HCT116 (cell line): ENCODE measurements around the gene FRAS1. TPM values are rescaled to one million over a fixed set of nuclear protein-coding genes. Genes with fewer than 3 reads are reported as not detected.

Source experiments
- ATAC-seq: fragments of 200-7000 bp; cut with Tn5 transposase; 2 replicates; pipeline ENCODE4 v1.9.1; 2020; ENCODE audit warnings: mild to moderate bottlenecking, moderate library complexity
- BruUV-seq: library from RNA; stranded (reverse); fragments of 400-500 nt; replicated peaks from 2 replicates; lab custom pipeline; 2021; lab: Mats Ljungman, UMichigan
- CTCF ChIA-PET: fragments of 300-600 bp; sonication (Branson Sonifier 250); formaldehyde crosslinking; loops from one replicate; lab custom pipeline; 2021; ENCODE audit warnings: antibody characterized with exemption; lab: Charles Lee
- POLR2A ChIA-PET: fragments of 300-600, 350-600 bp; sonication (Branson Sonifier 250); formaldehyde crosslinking; loops from one replicate; lab custom pipeline; 2021; ENCODE audit warnings: antibody characterized with exemption; lab: Charles Lee
- RAD21 ChIA-PET, 2 experiments: fragments of 300-600 bp; sonication (Branson Sonifier 250); formaldehyde crosslinking; loops; one replicate each; lab custom pipeline; 2023; ENCODE audit warnings: low total read pairs in 2 of 2; ENCODE audit not compliant: uncharacterized antibody in 2 of 2, unreplicated experiment in 2 of 2, low non-redundant PET in 1 of 2; lab: Charles Lee
- DNase-seq: peaks from one replicate; pipeline ENCODE4 v3.0.0-alpha.2; 2010; ENCODE audit warnings: low read depth, low spot score
- H2AFZ ChIP-seq: fragments of 200-600 bp; shearing (Covaris generic), sonication (generic); 2 replicates; pipeline ENCODE4 v1.6.1; 2017; ENCODE audit warnings: low read depth, mixed run types, mixed read lengths, antibody characterized with exemption, low read length; ENCODE audit not compliant: poor library complexity, severe bottlenecking
- H3K27ac ChIP-seq: 2 replicates; pipeline ENCODE4 v1.5.1; 2012; ENCODE audit warnings: low read depth, low read length
- H3K27me3 ChIP-seq: fragments of 200-600 bp; sonication (generic); 2 replicates; pipeline ENCODE4 v1.6.1; 2016; ENCODE audit warnings: mixed run types, low read length, mixed read lengths; ENCODE audit not compliant: insufficient read depth
- H3K36me3 ChIP-seq, 2 experiments: fragments of 200-500 bp in 1 of 2; fragments of 200-600 bp in 1 of 2; sonication (Bioruptor generic) in 1 of 2; sonication (generic) in 1 of 2; 2 replicates each; pipeline versions ENCODE4 v1.5.1 to v1.6.1; 2014 to 2016; ENCODE audit warnings: low read length in 2 of 2, inconsistent platforms in 1 of 2, mixed read lengths in 1 of 2, mixed run types in 1 of 2; ENCODE audit not compliant: insufficient read depth in 2 of 2, control insufficient read depth in 1 of 2
- H3K4me1 ChIP-seq, 2 experiments: fragments of 200-600 bp in 1 of 2; sonication (generic) in 1 of 2; 2 replicates each; pipeline versions ENCODE4 v1.5.1 to v1.6.1; 2012 to 2017; ENCODE audit warnings: low read length in 2 of 2, inconsistent platforms in 1 of 2, mild to moderate bottlenecking in 1 of 2, mixed read lengths in 1 of 2, mixed run types in 1 of 2, moderate library complexity in 1 of 2; ENCODE audit not compliant: insufficient read depth in 2 of 2, control insufficient read depth in 1 of 2
- H3K4me2 ChIP-seq: fragments of 200-600 bp; sonication (generic); 2 replicates; pipeline ENCODE4 v1.6.1; 2017; ENCODE audit warnings: mixed run types, low read length, mixed read lengths
- H3K4me3 ChIP-seq, 2 experiments: fragments of 200-600 bp in 1 of 2; sonication (generic) in 1 of 2; replicated peaks in 1 of 2; 2 replicates each; pipeline ENCODE4 v1.5.1; 2011 to 2016; ENCODE audit warnings: low read length in 2 of 2, control low read depth in 1 of 2, low read depth in 1 of 2, mild to moderate bottlenecking in 1 of 2, mixed read lengths in 1 of 2, mixed run types in 1 of 2
- H3K79me2 ChIP-seq: fragments of 200-600 bp; sonication (generic); 2 replicates; pipeline ENCODE4 v1.6.1; 2017; ENCODE audit warnings: mild to moderate bottlenecking, mixed run types, low read length, moderate library complexity, mixed read lengths; ENCODE audit not compliant: insufficient read depth
- H3K9ac ChIP-seq: fragments of 200-600 bp; sonication (generic); 2 replicates; pipeline ENCODE4 v1.6.1; 2016; ENCODE audit warnings: low read length, mixed read lengths
- H3K9me2 ChIP-seq: fragments of 200-600 bp; sonication (generic), shearing (Covaris generic); 2 replicates; pipeline ENCODE4 v1.6.1; 2017; ENCODE audit warnings: mixed run types, mild to moderate bottlenecking, moderate library complexity; ENCODE audit not compliant: insufficient read depth
- H3K9me3 ChIP-seq, 2 experiments: fragments of 200-500 bp in 1 of 2; fragments of 200-600 bp in 1 of 2; sonication (Bioruptor generic) in 1 of 2; sonication (generic) in 1 of 2; 2 replicates each; pipeline ENCODE4 v1.6.1; 2014 to 2017; ENCODE audit warnings: low read length in 2 of 2, mixed read lengths in 2 of 2, inconsistent platforms in 1 of 2, low read depth in 1 of 2, mild to moderate bottlenecking in 1 of 2, mixed run types in 1 of 2, moderate library complexity in 1 of 2; ENCODE audit not compliant: control insufficient read depth in 1 of 2, insufficient read depth in 1 of 2
- H4K20me1 ChIP-seq: fragments of 200-600 bp; sonication (generic), shearing (Covaris generic); 2 replicates; pipeline ENCODE4 v1.6.1; 2017; ENCODE audit warnings: mixed run types, mild to moderate bottlenecking, moderate library complexity; ENCODE audit not compliant: insufficient read depth
- EGR1 ChIP-seq: IDR thresholded peaks from 2 replicates; pipeline ENCODE4 v1.6.1; 2012; ENCODE audit warnings: low read depth
- EZH2phosphoT487 ChIP-seq: fragments of 200-600 bp; IDR thresholded peaks from 2 replicates; pipeline ENCODE4 v1.6.1; 2018; ENCODE audit warnings: antibody characterized with exemption, borderline replicate concordance
- JUND ChIP-seq: IDR thresholded peaks from 2 replicates; pipeline ENCODE4 v1.6.1; 2012
- POLR2A ChIP-seq: IDR thresholded peaks from 2 replicates; pipeline ENCODE4 v1.7.0; 2011; ENCODE audit warnings: borderline replicate concordance; ENCODE audit not compliant: insufficient read depth, insufficient read length; ENCODE audit errors: extremely low read depth
- POLR2AphosphoS5 ChIP-seq: IDR thresholded peaks from 2 replicates; pipeline ENCODE4 v1.6.1; 2011; ENCODE audit warnings: mild to moderate bottlenecking, low read depth, low read length, moderate library complexity
- SIN3A ChIP-seq: IDR thresholded peaks from 2 replicates; pipeline ENCODE4 v1.6.1; 2012; ENCODE audit warnings: low read depth
- SP1 ChIP-seq: IDR thresholded peaks from 2 replicates; pipeline ENCODE4 v1.6.1; 2012; ENCODE audit warnings: low read depth
- SRF ChIP-seq: IDR thresholded peaks from 2 replicates; pipeline ENCODE4 v1.6.1; 2012; ENCODE audit warnings: low read depth
- intact Hi-C: fragments of 100-400 bp; cut with micrococcal nuclease; formaldehyde crosslinking; loops from 2 replicates; pipeline ENCODE4 v1.10.0; 2022
- total RNA-seq: library from RNA; stranded (reverse); gene quantifications from one replicate; pipeline ENCODE4 v1.2.1, GENCODE V29; 2021; ENCODE audit not compliant: unreplicated experiment
- TF ChIP-seq, protein P1 (sequence below): IDR thresholded peaks from 2 replicates; pipeline ENCODE4 v1.6.1; 2012; ENCODE audit warnings: low read depth
- TF ChIP-seq, protein P2 (sequence below): IDR thresholded peaks from 2 replicates; pipeline ENCODE4 v1.6.1; 2012

FRAS1 gene
- total RNA-seq, 1 experiment from 2014 or later: 33.5 TPM

DNA sequence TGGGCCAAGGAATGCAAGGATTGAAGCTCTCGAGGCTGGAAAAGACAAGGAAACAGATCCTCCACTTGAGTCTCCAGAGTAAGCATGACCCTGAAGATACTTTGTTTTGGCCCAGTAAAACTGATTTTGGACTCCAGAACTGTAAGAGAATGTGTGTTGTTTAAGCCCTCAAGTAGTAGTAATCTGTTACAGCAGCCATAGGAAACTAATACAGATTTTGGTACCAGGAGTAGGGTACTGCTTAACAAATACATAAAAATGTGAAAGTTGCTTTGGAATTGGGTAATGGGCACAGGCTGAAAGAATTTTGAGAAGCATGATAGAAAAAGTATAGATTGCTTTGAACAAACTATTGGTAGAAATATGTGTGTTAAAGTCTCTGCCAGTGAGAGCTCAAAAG, 17.4 kb upstream of the FRAS1 start:
- no peak overlapping the region for H3K4me2 ChIP-seq
- POLR2A ChIA-PET: no interaction called here
- no peaks in the 10 kb centered on the region for H4K20me1 ChIP-seq
- H3K9me2 ChIP-seq: no peaks in the 10 kb centered on the region
- H3K9ac ChIP-seq: no peak overlapping the region
- TF ChIP-seq, protein P1, sequence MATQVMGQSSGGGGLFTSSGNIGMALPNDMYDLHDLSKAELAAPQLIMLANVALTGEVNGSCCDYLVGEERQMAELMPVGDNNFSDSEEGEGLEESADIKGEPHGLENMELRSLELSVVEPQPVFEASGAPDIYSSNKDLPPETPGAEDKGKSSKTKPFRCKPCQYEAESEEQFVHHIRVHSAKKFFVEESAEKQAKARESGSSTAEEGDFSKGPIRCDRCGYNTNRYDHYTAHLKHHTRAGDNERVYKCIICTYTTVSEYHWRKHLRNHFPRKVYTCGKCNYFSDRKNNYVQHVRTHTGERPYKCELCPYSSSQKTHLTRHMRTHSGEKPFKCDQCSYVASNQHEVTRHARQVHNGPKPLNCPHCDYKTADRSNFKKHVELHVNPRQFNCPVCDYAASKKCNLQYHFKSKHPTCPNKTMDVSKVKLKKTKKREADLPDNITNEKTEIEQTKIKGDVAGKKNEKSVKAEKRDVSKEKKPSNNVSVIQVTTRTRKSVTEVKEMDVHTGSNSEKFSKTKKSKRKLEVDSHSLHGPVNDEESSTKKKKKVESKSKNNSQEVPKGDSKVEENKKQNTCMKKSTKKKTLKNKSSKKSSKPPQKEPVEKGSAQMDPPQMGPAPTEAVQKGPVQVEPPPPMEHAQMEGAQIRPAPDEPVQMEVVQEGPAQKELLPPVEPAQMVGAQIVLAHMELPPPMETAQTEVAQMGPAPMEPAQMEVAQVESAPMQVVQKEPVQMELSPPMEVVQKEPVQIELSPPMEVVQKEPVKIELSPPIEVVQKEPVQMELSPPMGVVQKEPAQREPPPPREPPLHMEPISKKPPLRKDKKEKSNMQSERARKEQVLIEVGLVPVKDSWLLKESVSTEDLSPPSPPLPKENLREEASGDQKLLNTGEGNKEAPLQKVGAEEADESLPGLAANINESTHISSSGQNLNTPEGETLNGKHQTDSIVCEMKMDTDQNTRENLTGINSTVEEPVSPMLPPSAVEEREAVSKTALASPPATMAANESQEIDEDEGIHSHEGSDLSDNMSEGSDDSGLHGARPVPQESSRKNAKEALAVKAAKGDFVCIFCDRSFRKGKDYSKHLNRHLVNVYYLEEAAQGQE: no peak
- TF ChIP-seq SRF (no peak), SIN3A (no peak), POLR2A (no peak), EGR1 (no peak)
- TF ChIP-seq, protein P2, sequence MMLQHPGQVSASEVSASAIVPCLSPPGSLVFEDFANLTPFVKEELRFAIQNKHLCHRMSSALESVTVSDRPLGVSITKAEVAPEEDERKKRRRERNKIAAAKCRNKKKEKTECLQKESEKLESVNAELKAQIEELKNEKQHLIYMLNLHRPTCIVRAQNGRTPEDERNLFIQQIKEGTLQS: no peak
- TF ChIP-seq, all 23 proteins: peak for 0
- Histone ChIP-seq H2AFZ (no peak overlapping the region), H3K4me1 (no peaks in the 10 kb centered on the region), H3K27me3 (no peaks in the 10 kb centered on the region), H3K79me2 (no peaks in the 10 kb centered on the region), H3K4me3 (no peak overlapping the region), H3K9me3 (no peaks in the 10 kb centered on the region), H3K36me3 (no peaks in the 10 kb centered on the region), H3K27ac (no peak overlapping the region)
- no peak for DNase-seq
- ATAC-seq: no peak
- ChIA-PET RAD21 (no interaction called here), CTCF (no interaction called here)
- BruUV-seq: no TSS peak
- intact Hi-C loops: no loop called here

- ATAC-seq: no peak
- ChIA-PET POLR2A (no interaction called here), CTCF (no interaction called here), RAD21 (no interaction called here)
- H3K4me2 ChIP-seq: no peak overlapping the region
- intact Hi-C loops: no loop called here
- no peaks in the 10 kb centered on the region for H3K9me2 ChIP-seq
- no peaks in the 10 kb centered on the region for H3K36me3 ChIP-seq
- no peaks in the 10 kb centered on the region for H4K20me1 ChIP-seq
- DNase-seq: no peak
- H3K9ac ChIP-seq: no peak overlapping the region
- no peak overlapping the region for H3K27ac ChIP-seq
- BruUV-seq: no TSS peak
- TF ChIP-seq, protein P2: no peak
- TF ChIP-seq EZH2phosphoT487: no peak
- TF ChIP-seq JUND: no peak
- no peak for TF ChIP-seq SIN3A
- TF ChIP-seq SP1: no peak
- no peak for TF ChIP-seq POLR2AphosphoS5
- H3K4me3 ChIP-seq: no peak overlapping the region
- H3K79me2 ChIP-seq: no peaks in the 10 kb centered on the region
- H3K4me1 ChIP-seq: no peaks in the 10 kb centered on the region
- no peaks in the 10 kb centered on the region for H3K27me3 ChIP-seq
- no peak overlapping the region for H2AFZ ChIP-seq
- no peaks in the 10 kb centered on the region for H3K9me3 ChIP-seq
Measured at GRCh38 chr4:78040431-78040830, 16.7 kb upstream of the FRAS1 start.
